ENCODE data around the gene RUSF1. TPM values are rescaled to one million over a fixed set of nuclear protein-coding genes. Genes with fewer than 3 reads are reported as not detected.

RUSF1 gene
- total RNA-seq, 1 donor from 2014 or later = 54.9 TPM

- H3K27ac ChIP-seq = no peak overlapping the region
- no peaks in the 10 kb centered on the region for H3K36me3 ChIP-seq
- no peak overlapping the region for H3K4me3 ChIP-seq
- H3K9me3 ChIP-seq = no peaks in the 10 kb centered on the region
- DNase-seq (no peak), ATAC-seq (no peak)
- no peak for TF ChIP-seq CTCF (IDR thresholded peaks at IDR 0.05)
- H3K27me3 ChIP-seq (ENCODE audit: low read depth) = peaks cover 17% of the 10 kb centered on the region
- intact Hi-C loops (cut with DNase I) = no loop called here
- H3K4me1 ChIP-seq = no peaks in the 10 kb centered on the region
Observed at GRCh38 chr16:31535737-31536136, 27.5 kb upstream of the RUSF1 start.

GRCh38 chr16:31532896-31533295, 24.7 kb upstream of the RUSF1 start:
- H3K36me3 ChIP-seq = no peaks in the 10 kb centered on the region
- ATAC-seq (no peak), DNase-seq (no peak)
- H3K4me1 ChIP-seq = no peaks in the 10 kb centered on the region
- intact Hi-C loops (cut with DNase I) = no loop called here
- no peak overlapping the region for H3K27ac ChIP-seq
- H3K4me3 ChIP-seq = no peak overlapping the region
- no peaks in the 10 kb centered on the region for H3K9me3 ChIP-seq
- no peak for TF ChIP-seq CTCF (IDR thresholded peaks at IDR 0.05)
- peaks cover 23% of the 10 kb centered on the region for H3K27me3 ChIP-seq (ENCODE audit: low read depth)

- no peaks in the 10 kb centered on the region for H3K9me3 ChIP-seq
- no peak for TF ChIP-seq CTCF (IDR thresholded peaks at IDR 0.05)
- H3K27ac ChIP-seq = no peak overlapping the region
- H3K4me3 ChIP-seq = no peak overlapping the region
- ATAC-seq (no peak), DNase-seq (no peak)
- intact Hi-C loops (cut with DNase I) = no loop called here
- no peaks in the 10 kb centered on the region for H3K36me3 ChIP-seq
- H3K4me1 ChIP-seq = no peaks in the 10 kb centered on the region
- H3K27me3 ChIP-seq (ENCODE audit: low read depth) = peaks cover 16% of the 10 kb centered on the region
Observed at GRCh38 chr16:31532120-31532519, 23.9 kb upstream of the RUSF1 start.

- Histone ChIP-seq H3K27me3 (ENCODE audit: low read depth) (peaks cover 15% of the 10 kb centered on the region), H3K36me3 (no peaks in the 10 kb centered on the region), H3K9me3 (no peaks in the 10 kb centered on the region), H3K27ac (no peak overlapping the region), H3K4me1 (no peaks in the 10 kb centered on the region), H3K4me3 (no peak overlapping the region)
- intact Hi-C loops (cut with DNase I) = no loop called here
- DNase-seq = no peak
- no peak for ATAC-seq
- no peak for TF ChIP-seq CTCF (IDR thresholded peaks at IDR 0.05)
Observed at GRCh38 chr16:31531096-31531495, 22.9 kb upstream of the RUSF1 start.

- ATAC-seq (no peak), DNase-seq (no peak)
- no peak for TF ChIP-seq CTCF (IDR thresholded peaks at IDR 0.05)
- Histone ChIP-seq H3K9me3 (no peaks in the 10 kb centered on the region), H3K4me3 (no peak overlapping the region), H3K27ac (no peak overlapping the region), H3K4me1 (no peaks in the 10 kb centered on the region), H3K27me3 (ENCODE audit: low read depth) (peaks cover 15% of the 10 kb centered on the region), H3K36me3 (no peaks in the 10 kb centered on the region)
- intact Hi-C loops (cut with DNase I) = no loop called here
Observed at GRCh38 chr16:31530405-31530804, 22.2 kb upstream of the RUSF1 start.

- peak overlapping the region; percentile 54 for H3K27ac ChIP-seq
- H3K9me3 ChIP-seq = no peaks in the 10 kb centered on the region
- no peaks in the 10 kb centered on the region for H3K36me3 ChIP-seq
- peak overlapping the region; percentile 44 for H3K4me3 ChIP-seq
- no peak for TF ChIP-seq CTCF (IDR thresholded peaks at IDR 0.05)
- peak; percentile 37 to 67 for ATAC-seq
- intact Hi-C loops (cut with DNase I) = no loop called here
- H3K4me1 ChIP-seq = no peaks in the 10 kb centered on the region
- peaks cover 15% of the 10 kb centered on the region for H3K27me3 ChIP-seq (ENCODE audit: low read depth)
- no peak for DNase-seq
Observed at GRCh38 chr16:31529937-31530312, 21.7 kb upstream of the RUSF1 start.

Data from lower lobe of right lung (tissue), 2 donors.